Measurements from ENCODE around the gene RIN2.

DNA sequence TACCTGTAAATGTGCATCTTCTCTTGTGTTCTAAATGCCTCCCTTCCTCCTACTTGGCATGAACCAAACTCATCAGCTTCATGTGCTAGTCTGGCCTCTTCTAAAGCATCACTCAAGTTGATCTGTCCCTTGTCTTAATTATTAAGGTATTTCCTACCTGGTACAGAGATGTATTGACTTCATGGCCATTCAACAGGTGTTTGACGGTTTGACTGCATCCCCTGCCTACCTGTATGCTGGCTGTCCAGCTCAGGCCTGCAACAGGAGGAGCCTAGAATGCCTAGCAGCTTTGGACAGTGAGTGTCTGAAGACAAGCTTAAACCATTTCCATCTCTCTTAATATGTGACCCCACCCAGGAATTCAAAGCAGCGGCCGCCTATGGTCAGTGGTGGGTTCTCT lies 24.6 kb downstream of the RIN2 start:
- TF ChIP-seq, protein P1, sequence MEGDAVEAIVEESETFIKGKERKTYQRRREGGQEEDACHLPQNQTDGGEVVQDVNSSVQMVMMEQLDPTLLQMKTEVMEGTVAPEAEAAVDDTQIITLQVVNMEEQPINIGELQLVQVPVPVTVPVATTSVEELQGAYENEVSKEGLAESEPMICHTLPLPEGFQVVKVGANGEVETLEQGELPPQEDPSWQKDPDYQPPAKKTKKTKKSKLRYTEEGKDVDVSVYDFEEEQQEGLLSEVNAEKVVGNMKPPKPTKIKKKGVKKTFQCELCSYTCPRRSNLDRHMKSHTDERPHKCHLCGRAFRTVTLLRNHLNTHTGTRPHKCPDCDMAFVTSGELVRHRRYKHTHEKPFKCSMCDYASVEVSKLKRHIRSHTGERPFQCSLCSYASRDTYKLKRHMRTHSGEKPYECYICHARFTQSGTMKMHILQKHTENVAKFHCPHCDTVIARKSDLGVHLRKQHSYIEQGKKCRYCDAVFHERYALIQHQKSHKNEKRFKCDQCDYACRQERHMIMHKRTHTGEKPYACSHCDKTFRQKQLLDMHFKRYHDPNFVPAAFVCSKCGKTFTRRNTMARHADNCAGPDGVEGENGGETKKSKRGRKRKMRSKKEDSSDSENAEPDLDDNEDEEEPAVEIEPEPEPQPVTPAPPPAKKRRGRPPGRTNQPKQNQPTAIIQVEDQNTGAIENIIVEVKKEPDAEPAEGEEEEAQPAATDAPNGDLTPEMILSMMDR (IDR thresholded peaks at IDR 0.05; ENCODE audit: insufficient read depth, low read depth, low read length) = no peak
- no peak for TF ChIP-seq EZH2 (IDR thresholded peaks at IDR 0.05; ENCODE audit: insufficient read depth, low read length)

Measured in astrocyte (in vitro differentiated cells and primary cell).